ENCODE data around the gene DICER1. TPM values are rescaled to one million over a fixed set of nuclear protein-coding genes. Genes with fewer than 3 reads are reported as not detected.

DICER1 gene
- total and polyA plus RNA-seq, 2 donors (not counting 1 experiment from before 2014, with no cell fraction given) = 15.4 to 90.4 TPM

- Mint-ChIP-seq H3K27ac (no peak overlapping the region), H3K4me3 (no peak overlapping the region), H3K4me1 (no peaks in the 10 kb centered on the region), H3K9me3 (ENCODE audit: insufficient read depth) (no peaks in the 10 kb centered on the region), H3K27me3 (no peaks in the 10 kb centered on the region)
- Histone ChIP-seq H3K27me3 (replicated peaks in 1 of 4; ENCODE audit: control extremely low read depth in 1 of 4, control insufficient read depth in 3 of 4, insufficient read depth in 4 of 4, low read length in 3 of 4) (no peaks in the 10 kb centered on the region), H2AFZ (ENCODE audit: insufficient read depth, low read depth, low read length, poor library complexity, severe bottlenecking) (no peak overlapping the region), H3K4me2 (replicated peaks; ENCODE audit: low read depth, low read length, poor library complexity, severe bottlenecking) (no peak overlapping the region), H3K9ac (ENCODE audit: low read length) (no peak overlapping the region), H4K20me1 (ENCODE audit: control insufficient read depth, insufficient read depth, low read length, poor library complexity, severe bottlenecking) (peaks cover 9% of the 10 kb centered on the region), H3K9me3 (ENCODE audit: control extremely low read depth in 1 of 3, control insufficient read depth in 2 of 3, insufficient read depth in 1 of 3, low read length in 2 of 3) (no peaks in the 10 kb centered on the region), H3K79me2 (ENCODE audit: control insufficient read depth, insufficient read depth, low read length) (peaks cover 9% of the 10 kb centered on the region), H3K4me1 (ENCODE audit: control insufficient read depth in 2 of 2, insufficient read depth in 2 of 2, low read length in 2 of 2) (no peaks in the 10 kb centered on the region), H3K36me3 (replicated peaks in 1 of 2; ENCODE audit: control extremely low read depth in 1 of 2, control insufficient read depth in 1 of 2, extremely low read depth in 1 of 2, insufficient read depth in 2 of 2, low read length in 1 of 2) (peaks cover 34 to 74% of the 10 kb centered on the region in 2 experiments), H3K4me3 (ENCODE audit: control extremely low read depth in 1 of 5, extremely low read depth in 1 of 5, insufficient read depth in 1 of 5, low read depth in 2 of 5, low read length in 4 of 5) (no peak overlapping the region), H3K27ac (ENCODE audit: low read length in 2 of 2) (no peak overlapping the region)
- intact Hi-C loops (cut with micrococcal nuclease) = no loop called here
- no peak for TF ChIP-seq CTCF (IDR thresholded peaks at IDR 0.05)
- TF ChIP-seq EZH2 (IDR thresholded peaks at IDR 0.05; ENCODE audit: borderline replicate concordance, insufficient read depth, low read depth, low read length, poor library complexity, severe bottlenecking) = no peak
- WGBS (ENCODE audit: insufficient coverage) = 95% methylated on average over 3 of the region's 7 CpGs
- no peak for ATAC-seq (ENCODE audit: low read depth)
- ChIA-PET POLR2A (no interaction called here), CTCF (interaction anchor here (0.7 to 1.5 kb wide), 2 partner anchors 12 to 55 kb away, joined by 3 to 4 read pairs; no protein-coding TSS in a partner anchor)
- no peak for DNase-seq
Observed at GRCh38 chr14:95106971-95107370, 50.4 kb downstream of the DICER1 start.

DNA sequence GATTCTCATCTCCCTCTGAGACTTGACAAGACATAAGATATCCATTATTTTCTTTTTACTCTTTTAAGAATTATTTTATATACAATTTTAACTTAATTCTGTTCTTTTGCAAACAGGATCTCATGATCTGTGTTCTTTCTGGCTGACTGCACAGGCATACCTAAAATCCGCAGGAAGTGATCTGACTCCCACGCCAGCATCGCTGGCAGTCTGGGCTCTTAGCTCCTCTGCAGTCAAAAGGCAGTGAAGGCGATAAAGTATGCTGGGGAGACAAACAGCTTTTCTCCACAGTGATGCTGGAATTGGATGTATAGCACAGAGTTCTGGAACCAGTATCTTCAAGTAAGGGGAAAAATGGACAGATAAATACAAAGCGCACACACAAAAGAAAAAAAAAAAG is 52.4 kb downstream of the DICER1 start:
- Histone ChIP-seq H3K27ac (ENCODE audit: low read length in 2 of 2) (no peak overlapping the region), H3K4me1 (ENCODE audit: control insufficient read depth in 2 of 2, insufficient read depth in 2 of 2, low read length in 2 of 2) (no peaks in the 10 kb centered on the region), H3K9ac (ENCODE audit: low read length) (no peak overlapping the region), H3K4me3 (ENCODE audit: control extremely low read depth in 1 of 5, extremely low read depth in 1 of 5, insufficient read depth in 1 of 5, low read depth in 2 of 5, low read length in 4 of 5) (no peak overlapping the region), H4K20me1 (ENCODE audit: control insufficient read depth, insufficient read depth, low read length, poor library complexity, severe bottlenecking) (peaks cover 27% of the 10 kb centered on the region), H3K79me2 (ENCODE audit: control insufficient read depth, insufficient read depth, low read length) (peaks cover 12% of the 10 kb centered on the region), H3K27me3 (replicated peaks in 1 of 4; ENCODE audit: control extremely low read depth in 1 of 4, control insufficient read depth in 3 of 4, insufficient read depth in 4 of 4, low read length in 3 of 4) (no peaks in the 10 kb centered on the region), H3K36me3 (replicated peaks in 1 of 2; ENCODE audit: control extremely low read depth in 1 of 2, control insufficient read depth in 1 of 2, extremely low read depth in 1 of 2, insufficient read depth in 2 of 2, low read length in 1 of 2) (peaks cover 31 to 72% of the 10 kb centered on the region in 2 experiments), H3K9me3 (ENCODE audit: control extremely low read depth in 1 of 3, control insufficient read depth in 2 of 3, insufficient read depth in 1 of 3, low read length in 2 of 3) (no peaks in the 10 kb centered on the region), H2AFZ (ENCODE audit: insufficient read depth, low read depth, low read length, poor library complexity, severe bottlenecking) (no peak overlapping the region), H3K4me2 (replicated peaks; ENCODE audit: low read depth, low read length, poor library complexity, severe bottlenecking) (no peak overlapping the region)
- Mint-ChIP-seq H3K27me3 (no peaks in the 10 kb centered on the region), H3K27ac (no peak overlapping the region), H3K4me1 (no peaks in the 10 kb centered on the region), H3K4me3 (no peak overlapping the region), H3K9me3 (ENCODE audit: insufficient read depth) (no peaks in the 10 kb centered on the region)
- DNase-seq = no peak
- WGBS (ENCODE audit: insufficient coverage) = 100% methylated on average over 4 of the region's 5 CpGs
- no peak for TF ChIP-seq EZH2 (IDR thresholded peaks at IDR 0.05; ENCODE audit: borderline replicate concordance, insufficient read depth, low read depth, low read length, poor library complexity, severe bottlenecking)
- ATAC-seq (ENCODE audit: low read depth) = no peak
- intact Hi-C loops (cut with micrococcal nuclease) = no loop called here
- POLR2A ChIA-PET = no interaction called here
- CTCF ChIA-PET = interaction anchor here (0.6 kb wide), 1 partner anchor 14 kb away, joined by 3 read pairs; no protein-coding TSS in a partner anchor

Measured in B cell (primary cell).